ENCODE measurements around the gene PCDH10. TPM values are rescaled to one million over a fixed set of nuclear protein-coding genes. Genes with fewer than 3 reads are reported as not detected.
"Not testable (repeated sequence)": the region's sequence is repeated elsewhere in the genome, so short reads cannot be mapped to it uniquely, and the experiment has no call there.

PCDH10 gene
- total RNA-seq, 1 donor from 2014 or later: under 0.01 TPM

- not testable (repeated sequence) for DNase-seq
Measured at GRCh38 chr4:133240451-133240850, 91.4 kb downstream of the PCDH10 start.

Data from dermis blood vessel endothelial cell (primary cell).